GM06990 (cell line): ENCODE measurements around the gene CACNG3.
"Not testable (repeated sequence)": the region's sequence is repeated elsewhere in the genome, so short reads cannot be mapped to it uniquely, and the experiment has no call there.

Experiments
- DNase-seq: peaks from one replicate; pipeline ENCODE4 v3.0.0-alpha.2; 2011; ENCODE audit not compliant: insufficient read length; ENCODE audit errors: extremely low read depth
- H3K27me3 ChIP-seq: replicated peaks from 2 replicates; pipeline ENCODE4 v1.6.0; 2011; ENCODE audit warnings: low read length; ENCODE audit not compliant: control insufficient read depth, insufficient read depth
- H3K36me3 ChIP-seq: 2 replicates; pipeline ENCODE4 v1.5.1; 2011; ENCODE audit warnings: low read length; ENCODE audit not compliant: control insufficient read depth, insufficient read depth
- H3K4me3 ChIP-seq: replicated peaks from 2 replicates; pipeline ENCODE4 v1.5.1; 2011; ENCODE audit warnings: low read depth, mild to moderate bottlenecking, control low read depth, low read length
- TF ChIP-seq, protein P1 (sequence below): IDR thresholded peaks from 2 replicates; pipeline ENCODE4 v1.5.1; 2011; ENCODE audit warnings: low read length, control low read depth, mild to moderate bottlenecking, inconsistent platforms; ENCODE audit not compliant: insufficient read depth, poor library complexity, severe bottlenecking

The CACNG3 gene

DNA sequence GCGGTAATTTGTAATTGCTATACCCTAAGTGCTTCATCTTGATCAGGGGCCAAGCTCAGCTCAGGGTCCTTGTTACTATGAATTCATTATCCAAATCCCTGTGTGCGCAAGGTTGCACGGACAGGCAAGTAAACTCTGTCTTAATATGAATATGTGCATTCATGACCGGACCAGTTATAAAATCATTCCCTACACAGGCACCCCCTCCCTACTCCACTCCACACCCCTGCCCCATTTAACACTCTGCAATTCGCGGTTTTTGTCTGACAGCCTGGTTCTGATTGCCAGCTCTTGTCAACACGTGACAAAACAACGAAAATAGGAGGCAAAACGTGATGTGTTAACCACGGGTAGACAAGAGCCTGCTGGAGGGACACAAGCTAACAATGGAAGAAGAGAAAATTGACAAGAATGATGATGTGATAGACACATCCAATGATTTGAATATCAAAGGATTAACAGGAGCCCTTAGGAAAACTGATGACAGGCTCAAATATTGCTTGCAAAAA, 76.5 kb downstream of the CACNG3 start:
- TF ChIP-seq, protein P1, sequence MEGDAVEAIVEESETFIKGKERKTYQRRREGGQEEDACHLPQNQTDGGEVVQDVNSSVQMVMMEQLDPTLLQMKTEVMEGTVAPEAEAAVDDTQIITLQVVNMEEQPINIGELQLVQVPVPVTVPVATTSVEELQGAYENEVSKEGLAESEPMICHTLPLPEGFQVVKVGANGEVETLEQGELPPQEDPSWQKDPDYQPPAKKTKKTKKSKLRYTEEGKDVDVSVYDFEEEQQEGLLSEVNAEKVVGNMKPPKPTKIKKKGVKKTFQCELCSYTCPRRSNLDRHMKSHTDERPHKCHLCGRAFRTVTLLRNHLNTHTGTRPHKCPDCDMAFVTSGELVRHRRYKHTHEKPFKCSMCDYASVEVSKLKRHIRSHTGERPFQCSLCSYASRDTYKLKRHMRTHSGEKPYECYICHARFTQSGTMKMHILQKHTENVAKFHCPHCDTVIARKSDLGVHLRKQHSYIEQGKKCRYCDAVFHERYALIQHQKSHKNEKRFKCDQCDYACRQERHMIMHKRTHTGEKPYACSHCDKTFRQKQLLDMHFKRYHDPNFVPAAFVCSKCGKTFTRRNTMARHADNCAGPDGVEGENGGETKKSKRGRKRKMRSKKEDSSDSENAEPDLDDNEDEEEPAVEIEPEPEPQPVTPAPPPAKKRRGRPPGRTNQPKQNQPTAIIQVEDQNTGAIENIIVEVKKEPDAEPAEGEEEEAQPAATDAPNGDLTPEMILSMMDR = no peak
- Histone ChIP-seq H3K36me3 (no peaks in the 10 kb centered on the region), H3K27me3 (no peaks in the 10 kb centered on the region), H3K4me3 (no peak overlapping the region)
- no peak for DNase-seq

DNA sequence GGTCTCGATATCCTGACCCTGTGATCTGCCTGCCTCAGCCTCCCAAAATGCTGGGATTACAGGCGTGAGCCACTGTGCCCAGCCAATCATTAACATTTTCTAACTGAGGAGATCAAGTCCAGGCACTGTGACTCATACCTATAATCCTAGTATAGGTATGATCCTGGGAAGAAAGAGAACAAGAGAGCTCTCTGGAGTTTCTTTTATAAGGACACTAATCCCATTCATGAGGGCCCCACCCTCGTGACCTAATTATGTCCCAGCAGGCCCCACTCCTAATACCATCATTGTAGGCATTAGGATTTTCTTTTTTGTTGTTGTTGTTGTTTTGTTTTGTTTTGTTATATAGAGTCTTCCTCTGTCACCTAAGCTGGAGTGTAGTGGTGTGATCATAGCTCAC, 80.4 kb downstream of the CACNG3 start:
- Histone ChIP-seq H3K36me3 (no peaks in the 10 kb centered on the region), H3K4me3 (no peak overlapping the region), H3K27me3 (no peaks in the 10 kb centered on the region)
- TF ChIP-seq, protein P1 = no peak
- DNase-seq = no peak

DNA sequence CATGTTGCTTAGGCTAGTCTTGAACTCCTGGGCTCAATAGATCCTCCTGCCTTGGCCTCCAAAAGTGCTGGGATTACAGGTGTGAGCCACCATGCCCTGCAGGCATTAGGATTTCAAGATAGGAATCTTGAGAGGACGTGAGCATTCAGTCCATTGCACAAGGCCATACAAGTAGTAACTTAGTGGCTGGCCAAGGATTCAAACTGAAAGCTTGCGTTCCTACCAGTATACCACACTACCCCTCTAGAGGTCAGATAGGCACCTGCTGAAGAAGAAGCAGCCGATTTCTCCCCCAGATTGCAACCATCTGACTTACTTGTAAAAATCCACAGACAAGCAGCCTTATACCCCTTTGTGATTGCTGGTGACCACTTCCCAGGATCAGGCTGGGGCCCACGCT, 80.9 kb downstream of the CACNG3 start:
- DNase-seq = no peak
- Histone ChIP-seq H3K36me3 (no peaks in the 10 kb centered on the region), H3K27me3 (no peaks in the 10 kb centered on the region; the same call in 1 of the 2 replicates), H3K4me3 (no peak overlapping the region)
- TF ChIP-seq, protein P1 = no peak

DNA sequence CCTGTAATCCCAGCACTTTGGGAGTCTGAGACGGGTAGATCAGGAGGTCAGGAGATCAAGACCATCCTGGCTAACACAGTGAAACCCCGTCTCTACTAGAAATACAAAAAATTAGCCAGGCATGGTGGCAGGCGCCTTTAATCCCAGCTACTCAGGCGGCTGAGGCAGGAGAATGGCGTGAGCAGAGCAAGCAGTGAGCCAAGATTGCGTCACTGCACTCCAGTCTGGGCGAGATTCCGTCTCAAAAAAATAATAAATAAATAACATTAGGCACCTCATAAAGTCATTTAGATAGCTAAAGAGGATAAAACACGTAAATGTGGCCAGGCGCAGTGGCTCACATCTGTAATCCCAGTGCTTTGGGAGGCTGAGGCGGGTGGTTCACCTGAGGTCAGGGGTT, 87.7 kb downstream of the CACNG3 start:
- not testable (repeated sequence) for H3K4me3 ChIP-seq, H3K36me3 ChIP-seq, H3K27me3 ChIP-seq, DNase-seq

DNA sequence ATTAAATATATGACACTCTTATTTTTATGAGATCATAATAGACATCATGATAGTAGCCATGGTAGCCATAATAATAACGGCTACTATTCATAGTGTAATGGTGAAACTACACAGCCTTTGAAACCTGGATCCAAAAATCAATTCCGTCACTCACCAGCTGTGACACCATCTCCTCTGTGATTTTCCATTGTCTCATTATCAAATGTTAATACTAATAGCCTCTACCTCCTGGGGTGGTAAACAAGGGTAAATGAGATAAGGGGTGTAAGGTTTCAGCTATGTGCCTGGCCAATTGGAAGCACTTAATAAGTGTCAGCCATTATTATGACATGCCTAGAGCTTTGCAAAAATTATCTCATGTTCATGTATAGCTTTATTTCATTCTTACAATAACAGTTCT, 88.6 kb downstream of the CACNG3 start:
- no peak for DNase-seq
- TF ChIP-seq, protein P1 = no peak
- H3K4me3 ChIP-seq = no peak overlapping the region

DNA sequence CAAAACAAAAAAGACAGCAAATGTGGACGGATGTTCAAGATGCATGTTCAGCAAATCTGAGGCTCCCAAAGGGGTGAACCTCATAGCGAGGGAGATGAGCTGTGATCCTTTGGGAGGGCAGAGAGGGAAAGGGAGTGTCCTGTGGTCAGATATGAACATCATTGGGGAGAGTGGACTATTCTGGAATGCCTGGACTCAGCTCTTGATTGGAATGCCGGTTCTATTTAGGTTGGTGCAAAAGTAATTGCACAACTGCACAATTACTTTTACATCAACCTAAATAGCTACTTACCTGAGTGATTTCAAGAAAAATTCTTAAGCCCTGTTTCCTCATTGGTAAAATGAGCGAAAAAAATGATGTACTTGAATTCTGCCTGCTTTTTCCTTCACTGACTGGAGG, 89.6 kb downstream of the CACNG3 start:
- no peaks in the 10 kb centered on the region; the same call in 1 of the 2 replicates for H3K27me3 ChIP-seq
- H3K4me3 ChIP-seq = no peak overlapping the region
- no peaks in the 10 kb centered on the region for H3K36me3 ChIP-seq
- TF ChIP-seq, protein P1 = no peak
- no peak for DNase-seq

More for the DNA sequence above, 88.6 kb downstream of the CACNG3 start:
- Histone ChIP-seq H3K36me3 (no peaks in the 10 kb centered on the region), H3K27me3 (no peaks in the 10 kb centered on the region; the same call in 1 of the 2 replicates)
